ENCODE measurements around the gene SLC39A13.
A peak's percentile ranks its signal among the peaks of the same experiment; 100 is the strongest.

SLC39A13 gene

GRCh38 chr11:47407746-47408590 is at the start of gene SLC39A13:
Gene SLC39A13, plus strand, starts transcription at chr11:47408590. Its CDS starts 1,505 bp downstream, at chr11:47410095.
- DNase-seq = peak; percentile 85

GRCh38 chr11:47358731-47359051 is 49.7 kb upstream of the SLC39A13 start:
- DNase-seq = no peak

DNA sequence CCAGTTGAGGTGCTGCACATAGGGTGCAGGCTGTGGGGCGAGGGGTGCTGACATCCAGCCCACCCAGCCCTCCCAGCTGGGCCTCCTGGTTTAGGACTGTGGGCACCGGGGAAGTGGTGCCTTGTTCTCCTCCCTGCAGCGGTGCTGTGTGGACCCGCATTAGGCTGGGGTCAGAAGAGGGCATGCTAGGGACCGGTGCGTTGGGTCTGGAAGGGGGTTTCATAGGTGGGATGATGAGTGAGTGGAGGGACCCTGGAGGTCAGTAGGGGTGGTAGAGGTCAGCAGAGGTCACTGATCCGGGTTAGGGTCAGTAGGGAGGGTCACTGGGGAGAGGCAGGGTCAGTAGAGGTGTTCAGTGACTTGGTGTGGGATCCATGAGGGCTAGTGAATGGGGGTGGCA is 49.2 kb upstream of the SLC39A13 start:
- DNase-seq = no peak

GRCh38 chr11:47359586-47359985 is 48.8 kb upstream of the SLC39A13 start:
- DNase-seq = no peak

DNA sequence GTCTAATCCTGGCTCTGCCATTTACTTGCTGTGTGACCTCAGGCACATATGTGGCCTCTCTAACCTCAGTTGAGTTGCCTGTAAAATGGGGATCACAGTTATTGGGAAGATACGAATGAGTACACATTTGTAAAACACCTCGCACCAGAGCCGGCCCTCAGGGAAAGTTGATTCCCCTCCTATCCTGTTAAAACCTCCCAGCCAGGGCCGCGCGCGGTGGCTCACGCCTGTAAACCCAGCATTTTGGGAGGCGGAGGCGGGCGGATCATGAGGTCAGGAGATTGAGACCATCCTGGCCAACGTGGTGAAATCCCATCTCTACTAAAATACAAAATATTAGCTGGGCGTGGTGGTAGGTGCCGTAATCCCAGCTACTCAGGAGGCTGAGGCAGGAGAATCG is 48.0 kb upstream of the SLC39A13 start:
- no peak for DNase-seq

DNA sequence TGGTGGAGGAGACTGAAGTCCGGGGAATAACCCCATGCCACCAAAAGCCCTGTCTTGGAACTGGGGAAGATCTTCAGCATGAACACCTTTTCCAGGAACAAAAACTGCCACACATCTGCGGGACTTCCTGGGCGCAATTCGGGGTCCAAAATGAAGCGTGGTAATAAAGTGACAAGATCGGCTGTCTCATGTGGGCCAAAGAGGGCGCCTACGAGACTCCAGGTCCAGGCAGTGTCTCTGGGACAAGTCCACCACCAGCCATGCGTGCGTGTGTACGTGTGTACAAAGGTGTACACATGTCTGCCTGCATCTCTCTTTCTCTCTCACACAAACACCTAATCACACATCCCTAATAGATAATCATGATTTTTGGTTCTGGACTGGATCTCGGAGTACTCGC is 47.0 kb upstream of the SLC39A13 start:
- no peak for DNase-seq

DNA sequence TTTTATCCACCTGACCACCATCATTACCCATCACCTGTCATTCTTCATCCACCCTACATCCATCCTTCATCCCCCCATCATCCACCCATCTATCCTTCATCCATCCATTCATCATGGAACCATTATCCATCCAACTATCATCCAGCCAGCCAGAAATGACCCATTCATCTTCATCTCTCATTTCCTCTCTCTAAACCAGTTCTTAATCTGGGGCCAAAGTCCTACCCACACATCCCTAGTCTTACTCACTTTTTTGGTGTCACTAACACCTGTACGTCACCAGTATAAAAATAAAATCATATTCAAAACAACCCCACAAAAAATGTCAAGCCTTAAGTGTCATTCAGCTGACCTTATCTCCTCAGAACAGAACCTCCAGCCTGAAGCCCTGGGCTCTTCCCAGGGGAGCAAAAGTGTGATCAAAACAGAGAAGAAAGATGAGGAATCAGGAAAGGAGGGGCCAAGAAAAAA is 42.3 kb upstream of the SLC39A13 start:
- no peak for DNase-seq

DNA sequence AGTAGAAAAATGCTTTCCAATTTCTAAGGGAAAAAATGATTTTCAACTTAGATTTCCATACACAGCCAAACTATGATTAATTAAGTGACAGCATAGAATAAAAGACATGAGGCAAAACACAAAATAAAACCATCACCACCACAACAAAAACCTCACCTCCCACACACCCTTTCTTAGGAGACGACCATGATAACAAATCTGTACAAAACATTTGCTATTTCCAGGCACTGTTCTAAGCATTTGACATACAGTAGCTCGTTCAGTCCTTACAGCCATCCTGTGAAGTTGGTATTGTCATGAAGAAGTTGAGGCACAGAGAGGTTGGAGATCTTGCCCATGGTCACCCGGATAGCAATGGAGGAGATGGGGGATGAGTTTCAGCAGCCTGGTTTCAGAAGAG is 38.7 kb upstream of the SLC39A13 start:
- no peak for DNase-seq

DNA sequence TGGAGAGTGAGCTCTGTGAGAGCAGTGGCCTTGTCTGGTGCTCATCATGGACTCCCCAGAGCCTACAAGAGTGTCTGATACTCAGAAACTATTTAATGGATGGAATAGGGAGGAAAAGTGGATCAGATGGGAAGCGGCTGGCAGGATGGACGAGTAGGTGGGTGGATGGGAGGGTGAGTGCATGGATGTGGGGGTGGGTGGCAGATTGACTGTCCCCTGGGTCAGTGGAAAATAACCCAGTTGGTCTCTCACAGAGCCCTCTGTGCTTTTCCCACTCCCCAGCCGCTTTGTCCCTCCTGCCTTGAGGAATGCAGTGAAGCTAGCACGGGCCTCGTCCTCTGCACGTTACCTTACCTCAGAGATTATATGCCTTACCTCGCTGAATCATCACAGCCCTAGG is 36.0 kb upstream of the SLC39A13 start:
- no peak for DNase-seq

DNA sequence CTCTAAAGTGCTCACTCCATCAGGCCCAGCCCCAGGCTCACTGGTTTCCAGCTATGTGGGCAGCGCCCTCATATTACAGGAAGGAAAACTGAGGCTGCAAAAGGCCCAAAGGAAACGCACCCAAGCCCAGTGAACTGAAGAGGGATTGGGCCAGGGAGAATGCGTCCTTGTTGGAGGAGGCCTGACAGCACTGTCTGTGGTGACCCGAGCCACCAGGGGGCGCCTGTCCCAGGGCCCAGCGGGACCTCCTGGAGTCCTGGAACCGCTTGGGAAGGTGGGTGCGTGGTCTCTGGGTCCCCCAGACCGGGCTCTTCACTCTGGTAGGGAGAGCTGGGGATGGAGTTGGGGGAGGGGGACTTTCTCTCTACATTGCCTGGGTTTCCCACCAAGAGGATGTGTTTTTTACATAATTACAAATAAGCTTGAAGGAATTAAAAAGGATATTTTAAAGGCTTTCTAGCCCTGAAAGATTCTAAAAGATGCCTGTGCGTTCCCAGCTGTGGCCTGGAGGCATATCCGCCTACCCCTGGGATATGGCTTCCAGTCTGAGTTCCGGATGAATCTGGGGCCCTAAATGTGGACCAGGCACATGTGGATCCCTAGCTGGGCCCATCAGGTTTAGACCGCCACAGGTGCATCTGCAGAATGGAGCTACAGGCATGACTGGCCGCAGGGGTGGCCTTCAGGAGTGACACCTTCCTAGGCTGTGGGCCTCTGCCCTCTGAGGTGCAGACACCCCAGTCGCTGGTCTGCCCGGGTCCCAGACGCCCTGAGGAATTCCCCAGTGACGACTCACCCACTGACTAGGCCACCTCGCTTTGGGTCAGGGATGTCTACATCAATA is 34.3 kb upstream of the SLC39A13 start:
- DNase-seq = peak; percentile 11

GRCh38 chr11:47374720-47375019 is 33.7 kb upstream of the SLC39A13 start:
- no peak for DNase-seq

GRCh38 chr11:47375020-47375419 is 33.4 kb upstream of the SLC39A13 start:
- no peak for DNase-seq

- DNase-seq = no peak
Measured at GRCh38 chr11:47375546-47376085, 32.8 kb upstream of the SLC39A13 start.

- no peak for DNase-seq
Measured at GRCh38 chr11:47376107-47376524, 32.3 kb upstream of the SLC39A13 start.

- no peak for DNase-seq
Measured at GRCh38 chr11:47376525-47377371, 31.6 kb upstream of the SLC39A13 start.

GRCh38 chr11:47377571-47378009 is 30.8 kb upstream of the SLC39A13 start:
- DNase-seq = no peak

DNA sequence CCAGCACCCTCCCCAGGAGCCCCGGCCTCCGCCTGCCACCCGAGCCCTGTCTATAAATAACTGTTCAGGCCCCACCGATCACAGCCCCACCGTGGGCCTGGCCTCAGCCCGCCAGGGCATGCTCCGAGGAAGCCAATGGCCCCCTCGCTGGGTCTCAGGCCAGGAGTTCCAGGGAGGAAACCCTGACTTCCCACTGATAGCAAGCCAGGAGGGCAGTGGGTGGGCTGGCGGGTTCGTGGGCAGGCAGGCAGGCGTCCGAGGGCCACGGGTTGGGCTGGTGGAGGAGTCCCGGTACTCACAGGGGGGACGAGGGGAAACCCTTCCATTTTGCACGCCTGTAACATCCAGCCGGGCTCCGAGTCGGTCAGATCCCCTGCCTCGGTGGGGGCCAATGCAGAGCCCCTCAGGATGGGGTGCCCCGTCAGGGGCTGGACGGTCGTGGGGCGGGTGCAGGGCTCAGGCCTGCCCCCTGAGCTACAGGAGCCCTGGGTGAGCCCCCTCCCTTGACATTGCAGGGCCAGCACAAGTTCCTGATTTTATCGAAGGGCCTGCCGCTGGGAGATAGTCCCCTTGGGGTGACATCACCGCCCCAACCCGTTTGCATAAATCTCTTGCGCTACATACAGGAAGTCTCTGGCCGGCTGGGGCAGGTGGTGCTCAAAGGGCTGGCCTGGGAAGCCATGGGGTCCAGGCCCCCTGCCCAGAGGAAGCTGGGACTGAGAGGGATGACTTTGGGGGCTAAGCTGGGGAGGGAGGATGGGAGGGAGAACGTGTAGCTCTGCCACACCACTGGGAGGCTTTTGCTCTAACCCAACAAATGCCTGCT is 30.2 kb upstream of the SLC39A13 start, which contains the start of gene SPI1:
SPI1 (minus strand) TSS at position 538 of the 826 bp plus-strand sequence; CDS start at position 344, 194 bp downstream.
- DNase-seq = no peak

GRCh38 chr11:47378836-47379170 is 29.6 kb upstream of the SLC39A13 start:
- no peak for DNase-seq

DNA sequence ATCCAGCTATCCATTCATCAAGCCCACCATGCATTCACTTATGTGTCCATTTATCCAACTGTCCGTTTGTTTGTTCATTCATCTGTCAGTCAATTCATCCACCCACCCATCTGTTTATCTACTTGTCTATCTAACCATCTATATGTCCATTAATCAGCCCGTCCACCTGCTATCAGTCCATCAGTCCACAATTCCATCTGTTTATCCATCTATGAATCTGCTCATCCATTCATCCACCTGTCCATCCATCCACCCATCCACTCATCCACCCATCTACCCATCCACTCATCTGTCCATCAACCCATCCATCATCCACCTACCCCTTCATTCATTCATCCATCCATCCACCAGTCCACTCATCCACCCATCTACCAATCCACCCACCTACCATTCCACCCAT is 29.1 kb upstream of the SLC39A13 start:
- DNase-seq = no peak

DNA sequence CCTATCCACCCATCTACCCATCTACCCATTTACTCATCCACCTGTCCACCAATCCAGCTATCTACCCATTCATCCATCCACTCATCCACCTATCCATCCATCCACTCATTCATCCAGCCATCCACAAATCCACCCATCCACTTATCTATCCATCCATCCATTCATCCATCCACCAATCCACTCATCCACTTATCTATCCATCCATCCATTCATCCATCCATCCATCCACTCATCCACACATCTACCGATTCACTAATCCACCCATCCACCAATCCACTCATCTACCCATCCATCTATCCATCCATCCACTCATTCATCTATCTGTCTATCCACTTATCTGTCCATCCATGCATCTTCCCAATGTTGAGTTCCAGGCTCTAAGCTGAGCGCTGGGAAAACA is 28.3 kb upstream of the SLC39A13 start:
- no peak for DNase-seq

- DNase-seq = no peak
Measured at GRCh38 chr11:47383071-47383470, 25.3 kb upstream of the SLC39A13 start.

DNA sequence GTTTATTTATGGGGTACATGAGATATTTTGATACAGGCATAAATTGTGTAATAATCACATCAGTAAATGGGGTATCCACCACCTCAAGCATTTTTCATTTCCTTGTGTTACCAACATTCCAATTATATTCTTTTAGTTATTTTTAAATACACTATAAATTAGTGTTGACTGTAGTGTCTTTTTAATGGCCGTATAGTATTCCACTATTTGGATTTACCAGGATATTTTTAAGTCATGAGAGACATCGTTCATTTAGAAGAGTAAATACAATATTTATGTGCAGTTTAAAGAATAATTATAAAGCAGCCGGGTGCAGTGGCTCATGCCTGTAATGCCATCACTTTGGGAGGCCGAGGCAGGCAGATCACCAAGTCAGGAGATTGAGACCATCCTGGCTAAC is 23.9 kb upstream of the SLC39A13 start:
- no peak for DNase-seq
